Type B pancreatic cell (in vitro differentiated cells): Measurements from ENCODE around the gene SUSD1. TPM values are rescaled to one million over a fixed set of nuclear protein-coding genes. Genes with fewer than 3 reads are reported as not detected.

Source experiments
- DNase-seq: peaks from one replicate; pipeline ENCODE4 v3.0.0; 2021; ENCODE audit warnings: mixed read lengths; ENCODE audit not compliant: unreplicated experiment; ENCODE audit errors: extremely low spot score
- H3K27ac Mint-ChIP-seq: 2 replicates; pipeline ENCODE4 v1.8.0; 2021; ENCODE audit warnings: mild to moderate bottlenecking, mixed read lengths
- H3K27me3 Mint-ChIP-seq: 2 replicates; pipeline ENCODE4 v1.8.0; 2021; ENCODE audit warnings: mixed read lengths
- H3K36me3 Mint-ChIP-seq: 2 replicates; pipeline ENCODE4 v1.8.0; 2021; ENCODE audit warnings: mixed read lengths
- H3K4me1 Mint-ChIP-seq: one replicate; pipeline ENCODE4 v1.8.0; 2021; ENCODE audit warnings: mixed read lengths; ENCODE audit not compliant: unreplicated experiment
- H3K4me3 Mint-ChIP-seq: 2 replicates; pipeline ENCODE4 v1.8.0; 2021; ENCODE audit warnings: mild to moderate bottlenecking, mixed read lengths
- H3K9me3 Mint-ChIP-seq: 2 replicates; pipeline ENCODE4 v1.8.0; 2021; ENCODE audit warnings: mixed read lengths
- total RNA-seq: library from RNA; stranded (reverse); gene quantifications from 2 replicates; pipeline ENCODE4 v1.2.1, GENCODE V29; 2021; ENCODE audit warnings: low replicate concordance
- TF ChIP-seq, protein P1 (sequence below): fragments of 200-600 bp; sonication (generic); conservative IDR thresholded peaks from 2 replicates; pipeline ENCODE4 v1.5.0; 2021; ENCODE audit warnings: antibody characterized with exemption, mild to moderate bottlenecking

Gene SUSD1
- total RNA-seq, 1 donor from 2014 or later: 16.3 TPM

DNA sequence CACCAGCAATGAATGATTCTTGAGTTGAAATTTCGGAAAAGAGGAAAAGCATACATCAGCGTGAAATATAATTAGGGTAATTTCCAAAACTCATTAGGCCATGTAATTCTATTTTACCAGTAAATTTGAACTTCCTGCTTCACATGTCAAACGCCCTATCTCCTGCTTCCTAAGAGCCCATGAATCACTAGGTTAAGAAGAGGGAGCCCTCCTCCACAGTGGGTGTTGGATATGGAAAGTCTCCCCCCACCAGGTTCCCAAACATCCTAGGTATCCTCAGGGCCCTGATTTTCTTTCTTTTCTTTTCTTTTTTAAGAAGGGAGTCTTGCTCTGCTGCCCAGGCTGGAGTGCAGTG lies 115.2 kb downstream of the SUSD1 start:
- Mint-ChIP-seq H3K36me3 (peaks cover 24% of the 10 kb centered on the region), H3K9me3 (peaks cover 4% of the 10 kb centered on the region), H3K4me1 (peaks cover 12% of the 10 kb centered on the region), H3K27me3 (no peaks in the 10 kb centered on the region), H3K27ac (peak overlapping the region; percentile 55), H3K4me3 (no peak overlapping the region)
- TF ChIP-seq, protein P1, sequence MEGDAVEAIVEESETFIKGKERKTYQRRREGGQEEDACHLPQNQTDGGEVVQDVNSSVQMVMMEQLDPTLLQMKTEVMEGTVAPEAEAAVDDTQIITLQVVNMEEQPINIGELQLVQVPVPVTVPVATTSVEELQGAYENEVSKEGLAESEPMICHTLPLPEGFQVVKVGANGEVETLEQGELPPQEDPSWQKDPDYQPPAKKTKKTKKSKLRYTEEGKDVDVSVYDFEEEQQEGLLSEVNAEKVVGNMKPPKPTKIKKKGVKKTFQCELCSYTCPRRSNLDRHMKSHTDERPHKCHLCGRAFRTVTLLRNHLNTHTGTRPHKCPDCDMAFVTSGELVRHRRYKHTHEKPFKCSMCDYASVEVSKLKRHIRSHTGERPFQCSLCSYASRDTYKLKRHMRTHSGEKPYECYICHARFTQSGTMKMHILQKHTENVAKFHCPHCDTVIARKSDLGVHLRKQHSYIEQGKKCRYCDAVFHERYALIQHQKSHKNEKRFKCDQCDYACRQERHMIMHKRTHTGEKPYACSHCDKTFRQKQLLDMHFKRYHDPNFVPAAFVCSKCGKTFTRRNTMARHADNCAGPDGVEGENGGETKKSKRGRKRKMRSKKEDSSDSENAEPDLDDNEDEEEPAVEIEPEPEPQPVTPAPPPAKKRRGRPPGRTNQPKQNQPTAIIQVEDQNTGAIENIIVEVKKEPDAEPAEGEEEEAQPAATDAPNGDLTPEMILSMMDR: no peak
- no peak for DNase-seq

DNA sequence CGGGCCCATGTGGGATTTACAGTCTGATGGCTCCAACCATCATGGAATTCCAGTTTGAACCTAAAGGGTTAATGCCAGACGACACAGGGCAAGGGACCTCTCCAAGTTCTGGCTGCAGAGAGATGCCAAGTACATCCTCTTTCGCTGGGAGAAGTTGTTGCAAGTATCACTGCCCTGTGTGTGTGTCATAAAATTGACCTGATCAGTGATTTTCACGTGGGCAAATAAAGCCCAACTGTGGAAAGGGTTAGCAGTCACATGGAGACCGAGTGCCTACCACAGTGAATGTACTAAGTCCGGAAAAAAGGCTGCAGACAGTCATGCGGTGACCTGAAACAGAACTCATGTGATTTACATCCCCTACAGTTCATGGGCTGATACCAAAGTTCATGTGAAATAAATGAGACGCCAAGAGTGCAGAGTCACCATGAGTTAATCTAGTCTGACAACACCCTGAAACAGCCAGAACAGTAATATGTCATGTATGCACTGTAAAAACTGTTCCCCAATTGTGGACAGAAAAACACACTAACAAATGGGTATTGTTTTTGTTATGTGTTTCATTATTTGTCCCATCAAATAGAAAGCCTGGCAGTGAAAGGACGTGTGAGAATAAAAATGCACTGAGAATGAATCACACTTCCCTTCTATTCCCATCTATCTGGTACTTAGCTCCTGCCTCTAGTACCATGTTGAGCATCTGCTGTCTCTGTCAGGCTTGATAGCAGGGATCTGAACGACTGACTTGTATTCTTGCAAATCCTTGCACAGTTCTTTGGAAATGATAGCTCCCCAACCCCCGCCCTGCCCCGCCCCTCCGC lies 115.7 kb downstream of the SUSD1 start:
- peaks cover 24% of the 10 kb centered on the region for H3K36me3 Mint-ChIP-seq
- no peaks in the 10 kb centered on the region for H3K27me3 Mint-ChIP-seq
- H3K4me3 Mint-ChIP-seq: no peak overlapping the region
- peaks cover 4% of the 10 kb centered on the region for H3K9me3 Mint-ChIP-seq
- no peak for DNase-seq
- TF ChIP-seq, protein P1: no peak
- peaks cover 10% of the 10 kb centered on the region for H3K4me1 Mint-ChIP-seq
- H3K27ac Mint-ChIP-seq: peak overlapping the region; percentile 55

DNA sequence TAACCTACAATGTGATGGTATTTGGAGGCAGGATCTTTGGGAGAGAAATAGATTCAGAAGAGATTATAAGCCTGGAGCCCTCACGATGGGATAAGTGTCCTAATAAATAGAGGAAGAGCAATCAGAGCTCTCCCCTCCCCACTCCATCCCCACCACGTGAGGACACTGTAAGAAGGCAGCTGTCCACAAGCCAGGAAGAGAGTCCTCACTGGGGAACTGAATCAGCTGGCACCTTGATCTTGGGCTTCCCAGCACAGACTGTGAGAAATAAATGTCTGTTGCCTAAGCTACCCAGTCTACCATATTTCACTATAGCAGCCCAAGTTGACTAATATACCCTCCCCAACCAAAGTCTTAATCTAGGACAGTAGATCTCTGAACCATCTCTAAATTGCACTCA lies 118.1 kb downstream of the SUSD1 start:
- TF ChIP-seq, protein P1: no peak

DNA sequence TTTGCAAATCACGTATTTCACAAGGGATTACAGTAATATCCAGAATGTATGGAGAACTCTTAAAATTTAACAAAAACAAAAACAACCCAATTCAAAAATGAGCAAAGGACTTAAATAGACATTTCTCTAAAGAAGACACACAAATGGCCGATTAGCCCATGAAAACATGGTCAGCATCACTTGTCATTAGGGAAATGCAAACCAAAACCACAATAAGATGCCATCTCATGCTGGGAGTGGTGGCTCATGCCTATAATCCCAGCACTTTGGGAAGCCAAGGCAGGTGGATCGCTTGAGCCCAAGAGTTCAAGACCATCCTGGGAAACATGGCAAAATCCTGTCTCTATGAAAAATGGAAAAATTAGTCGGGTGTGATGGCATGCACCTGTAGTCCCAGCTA lies 120.2 kb downstream of the SUSD1 start:
- H3K9me3 Mint-ChIP-seq: no peaks in the 10 kb centered on the region
- no peak for DNase-seq
- TF ChIP-seq, protein P1: no peak
- H3K4me1 Mint-ChIP-seq: no peaks in the 10 kb centered on the region
- no peaks in the 10 kb centered on the region for H3K27me3 Mint-ChIP-seq
- no peak overlapping the region for H3K27ac Mint-ChIP-seq
- peaks cover 11% of the 10 kb centered on the region for H3K36me3 Mint-ChIP-seq
- H3K4me3 Mint-ChIP-seq: no peak overlapping the region

More for the DNA sequence above, 118.1 kb downstream of the SUSD1 start:
- Mint-ChIP-seq H3K27ac (no peak overlapping the region), H3K4me1 (peaks cover 9% of the 10 kb centered on the region), H3K27me3 (no peaks in the 10 kb centered on the region), H3K4me3 (no peak overlapping the region), H3K36me3 (peaks cover 17% of the 10 kb centered on the region), H3K9me3 (no peaks in the 10 kb centered on the region)
- DNase-seq: no peak

DNA sequence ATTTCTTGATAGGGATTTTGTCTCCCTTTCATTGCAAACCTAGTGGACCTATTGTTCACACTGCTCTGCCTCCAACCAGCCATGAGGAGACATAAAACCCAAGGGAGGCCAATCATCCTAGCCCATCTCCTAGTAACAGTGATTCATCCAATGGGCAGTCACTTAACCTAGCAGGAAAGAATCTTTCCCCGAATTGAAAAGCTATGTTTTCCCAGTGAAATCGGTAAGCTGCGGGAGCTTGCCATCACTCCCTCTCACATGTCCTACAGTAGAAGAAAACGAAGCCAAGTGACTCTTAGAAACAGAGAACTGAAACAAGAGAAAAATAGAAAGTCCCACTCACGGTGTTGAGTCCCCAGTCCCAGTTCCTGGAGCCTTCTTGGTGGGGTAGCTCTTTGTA lies 123.3 kb downstream of the SUSD1 start:
- Mint-ChIP-seq H3K4me1 (no peaks in the 10 kb centered on the region), H3K27ac (no peak overlapping the region), H3K9me3 (no peaks in the 10 kb centered on the region), H3K4me3 (no peak overlapping the region), H3K36me3 (peaks cover 14% of the 10 kb centered on the region), H3K27me3 (no peaks in the 10 kb centered on the region)
- no peak for DNase-seq
- TF ChIP-seq, protein P1: no peak
